Epidermal melanocyte (primary cell): ENCODE measurements around the gene DISP3.

Experiments used
- DNase-seq: peaks from one replicate; pipeline ENCODE4 v3.0.0; 2011; ENCODE audit warnings: low spot score; ENCODE audit not compliant: insufficient read length

DISP3 gene

GRCh38 chr1:11513681-11514080 lies 34.7 kb downstream of the DISP3 start:
- DNase-seq = no peak

- DNase-seq = no peak
These were observed 35.4 kb downstream of the DISP3 start for GRCh38 chr1:11514366-11514765.

- DNase-seq = no peak
These were observed 36.7 kb downstream of the DISP3 start for GRCh38 chr1:11515368-11516300.

GRCh38 chr1:11516961-11517635 lies 38.1 kb downstream of the DISP3 start:
- DNase-seq = no peak

- DNase-seq = no peak
These were observed 39.2 kb downstream of the DISP3 start for GRCh38 chr1:11518016-11518701.

GRCh38 chr1:11518791-11519628 lies 40.1 kb downstream of the DISP3 start:
- DNase-seq = no peak

GRCh38 chr1:11519629-11520031 lies 40.7 kb downstream of the DISP3 start:
- no peak for DNase-seq

GRCh38 chr1:11520531-11521233 lies 41.7 kb downstream of the DISP3 start:
- no peak for DNase-seq

GRCh38 chr1:11521582-11522399 lies 42.8 kb downstream of the DISP3 start:
- no peak for DNase-seq

- DNase-seq = no peak
These were observed 43.7 kb downstream of the DISP3 start for GRCh38 chr1:11522400-11523235.

- no peak for DNase-seq
These were observed 44.3 kb downstream of the DISP3 start for GRCh38 chr1:11523261-11523660.

- DNase-seq = no peak
These were observed 45.0 kb downstream of the DISP3 start for GRCh38 chr1:11523746-11524464.

- no peak for DNase-seq
These were observed 45.7 kb downstream of the DISP3 start for GRCh38 chr1:11524465-11525150.

- DNase-seq = no peak
These were observed 46.2 kb downstream of the DISP3 start for GRCh38 chr1:11525151-11525505.

GRCh38 chr1:11525516-11525915 lies 46.6 kb downstream of the DISP3 start:
- no peak for DNase-seq

- no peak for DNase-seq
These were observed 47.3 kb downstream of the DISP3 start for GRCh38 chr1:11526071-11526895.
